Mesenchymal stem cell (in vitro differentiated cells and primary cell): Measurements from ENCODE around the gene LACRT.

Source experiments
- DNase-seq: peaks from one replicate; pipeline ENCODE4 v3.0.0-alpha.2; 2013
- H2AFZ ChIP-seq: one replicate; pipeline ENCODE4 v1.6.1; 2013; ENCODE audit warnings: low read depth, mild to moderate bottlenecking, control low read depth, inconsistent platforms, low read length, moderate library complexity
- H2AK5ac ChIP-seq: 2 replicates; pipeline ENCODE4 v1.6.1; 2013; ENCODE audit warnings: low read length, moderate library complexity, mild to moderate bottlenecking, inconsistent platforms; ENCODE audit not compliant: severe bottlenecking
- H2BK120ac ChIP-seq: one replicate; pipeline ENCODE4 v1.6.1; 2013; ENCODE audit warnings: low read depth, mild to moderate bottlenecking, inconsistent platforms, low read length, moderate library complexity
- H2BK12ac ChIP-seq, 2 experiments: one replicate each; pipeline ENCODE4 v1.6.1; 2013; ENCODE audit warnings: inconsistent platforms in 2 of 2, low read length in 2 of 2, mild to moderate bottlenecking in 2 of 2, moderate library complexity in 2 of 2, control low read depth in 1 of 2
- H2BK15ac ChIP-seq: one replicate; pipeline ENCODE4 v1.6.1; 2013; ENCODE audit warnings: mild to moderate bottlenecking, low read depth, inconsistent platforms; ENCODE audit not compliant: poor library complexity, severe bottlenecking
- H2BK5ac ChIP-seq: 2 replicates; pipeline ENCODE4 v1.6.1; 2013; ENCODE audit warnings: low read depth, mild to moderate bottlenecking, low read length, control low read depth, inconsistent platforms; ENCODE audit not compliant: poor library complexity, severe bottlenecking
- H3K14ac ChIP-seq, 2 experiments: one replicate each; pipeline ENCODE4 v1.6.1; 2013; ENCODE audit warnings: inconsistent platforms in 2 of 2, low read length in 2 of 2, control low read depth in 1 of 2, mild to moderate bottlenecking in 1 of 2, moderate library complexity in 1 of 2
- H3K18ac ChIP-seq, 2 experiments: one replicate each; pipeline ENCODE4 v1.6.1; 2013; ENCODE audit warnings: inconsistent platforms in 2 of 2, low read length in 2 of 2, control low read depth in 1 of 2, low read depth in 1 of 2, mild to moderate bottlenecking in 1 of 2
- H3K23ac ChIP-seq, 2 experiments: one replicate each; pipeline ENCODE4 v1.6.1; 2013; ENCODE audit warnings: inconsistent platforms in 2 of 2, low read length in 2 of 2, mild to moderate bottlenecking in 2 of 2, moderate library complexity in 2 of 2, control low read depth in 1 of 2
- H3K27ac ChIP-seq: 2 replicates; pipeline ENCODE4 v1.5.1; 2013; ENCODE audit warnings: mild to moderate bottlenecking, moderate library complexity, low read length, control low read depth, inconsistent platforms; ENCODE audit not compliant: poor library complexity, severe bottlenecking
- H3K27me3 ChIP-seq, 2 experiments: 2 replicates each; pipeline versions ENCODE4 v1.6.1 to v1.7.0; 2013; ENCODE audit warnings: low read length in 2 of 2, mild to moderate bottlenecking in 2 of 2, moderate library complexity in 2 of 2, control low read depth in 1 of 2, inconsistent platforms in 1 of 2; ENCODE audit not compliant: control insufficient read depth in 1 of 2, insufficient read depth in 1 of 2
- H3K36me3 ChIP-seq, 2 experiments: 2 replicates each; pipeline versions ENCODE4 v1.6.1 to v1.7.0; 2013; ENCODE audit warnings: low read length in 2 of 2, control low read depth in 1 of 2, inconsistent platforms in 1 of 2, low read depth in 1 of 2, mild to moderate bottlenecking in 1 of 2; ENCODE audit not compliant: insufficient read depth in 2 of 2, control insufficient read depth in 1 of 2
- H3K4ac ChIP-seq, 2 experiments: one replicate each; pipeline ENCODE4 v1.6.1; 2013; ENCODE audit warnings: inconsistent platforms in 2 of 2, low read length in 2 of 2, mild to moderate bottlenecking in 2 of 2, moderate library complexity in 2 of 2, control low read depth in 1 of 2, low read depth in 1 of 2
- H3K4me1 ChIP-seq: 2 replicates; pipeline ENCODE4 v1.6.1; 2013; ENCODE audit warnings: low read depth, low read length, control low read depth; ENCODE audit not compliant: control insufficient read depth, insufficient read depth
- H3K4me2 ChIP-seq: 2 replicates; pipeline ENCODE4 v1.6.1; 2013; ENCODE audit warnings: low read length, mild to moderate bottlenecking, inconsistent platforms; ENCODE audit not compliant: poor library complexity, severe bottlenecking
- H3K4me3 ChIP-seq, 2 experiments: 2 replicates each; pipeline versions ENCODE4 v1.5.1 to v1.7.0; 2013; ENCODE audit warnings: low read length in 2 of 2, mild to moderate bottlenecking in 2 of 2, control low read depth in 1 of 2, low read depth in 1 of 2; ENCODE audit not compliant: insufficient read depth in 1 of 2
- H3K79me1 ChIP-seq: replicated peaks from 2 replicates; pipeline ENCODE4 v1.6.1; 2013; ENCODE audit warnings: mild to moderate bottlenecking, control low read depth, low read length, inconsistent platforms; ENCODE audit not compliant: poor library complexity, severe bottlenecking
- H3K9ac ChIP-seq: 2 replicates; pipeline ENCODE4 v1.7.0; 2013; ENCODE audit warnings: mild to moderate bottlenecking, low read length, moderate library complexity
- H3K9me3 ChIP-seq: 2 replicates; pipeline ENCODE4 v1.7.0; 2013; ENCODE audit warnings: mild to moderate bottlenecking, low read length; ENCODE audit not compliant: control insufficient read depth
- H4K8ac ChIP-seq: one replicate; pipeline ENCODE4 v1.6.1; 2013; ENCODE audit warnings: inconsistent platforms, mild to moderate bottlenecking, low read length, moderate library complexity
- H4K91ac ChIP-seq: one replicate; pipeline ENCODE4 v1.6.1; 2013; ENCODE audit warnings: mild to moderate bottlenecking, low read length, inconsistent platforms
- WGBS: methylation state at CpG from one replicate; pipeline ENCODE4 v1.1.7; 2013; ENCODE audit warnings: mixed read lengths; 5-methylcytosine and 5-hydroxymethylcytosine counted together

LACRT gene

GRCh38 chr12:54663603-54664002 is 28.9 kb upstream of the LACRT start:
- no peak overlapping the region for H2BK12ac ChIP-seq
- DNase-seq: no peak
- H3K79me1 ChIP-seq: no peaks in the 10 kb centered on the region
- H3K4ac ChIP-seq: no peak overlapping the region
- H2AFZ ChIP-seq: no peak overlapping the region
- H3K9me3 ChIP-seq: no peaks in the 10 kb centered on the region
- no peak overlapping the region for H3K4me2 ChIP-seq
- no peak overlapping the region for H3K23ac ChIP-seq
- no peaks in the 10 kb centered on the region for H3K36me3 ChIP-seq
- H2BK5ac ChIP-seq: no peak overlapping the region
- H2AK5ac ChIP-seq: no peak overlapping the region
- no peak overlapping the region for H4K8ac ChIP-seq
- no peaks in the 10 kb centered on the region for H3K4me1 ChIP-seq
- no peak overlapping the region for H2BK15ac ChIP-seq
- H4K91ac ChIP-seq: no peak overlapping the region
- no peak overlapping the region for H3K14ac ChIP-seq
- H2BK120ac ChIP-seq: no peak overlapping the region
- no CpG with 5 or more reads among the region's 3 CpGs for WGBS
- H3K18ac ChIP-seq: no peak overlapping the region
- no peak overlapping the region for H3K27ac ChIP-seq
- H3K4me3 ChIP-seq: no peak overlapping the region
- peaks cover 3 to 16% of the 10 kb centered on the region in 2 experiments for H3K27me3 ChIP-seq
- H3K9ac ChIP-seq: no peak overlapping the region

- no peak overlapping the region for H2BK120ac ChIP-seq
- no peak overlapping the region for H4K91ac ChIP-seq
- H2AFZ ChIP-seq: no peak overlapping the region
- no peaks in the 10 kb centered on the region for H3K36me3 ChIP-seq
- H3K18ac ChIP-seq: no peak overlapping the region
- H3K27me3 ChIP-seq: peaks cover 8 to 31% of the 10 kb centered on the region in 2 experiments
- H3K79me1 ChIP-seq: no peaks in the 10 kb centered on the region
- no peak overlapping the region for H3K27ac ChIP-seq
- no peaks in the 10 kb centered on the region for H3K4me1 ChIP-seq
- 13% methylated on average over 2 of the region's 3 CpGs for WGBS
- no peak for DNase-seq
- no peak overlapping the region for H2AK5ac ChIP-seq
- no peak overlapping the region for H3K9ac ChIP-seq
- no peak overlapping the region for H2BK5ac ChIP-seq
- H3K4me3 ChIP-seq: no peak overlapping the region
- no peak overlapping the region for H3K4me2 ChIP-seq
- H3K23ac ChIP-seq: no peak overlapping the region
- no peak overlapping the region for H3K4ac ChIP-seq
- no peak overlapping the region for H2BK15ac ChIP-seq
- no peak overlapping the region for H2BK12ac ChIP-seq
- H3K14ac ChIP-seq: no peak overlapping the region
- no peaks in the 10 kb centered on the region for H3K9me3 ChIP-seq
- H4K8ac ChIP-seq: no peak overlapping the region
These were observed 27.3 kb upstream of the LACRT start for GRCh38 chr12:54662026-54662425.

GRCh38 chr12:54661048-54661447 is 26.4 kb upstream of the LACRT start:
- no peak overlapping the region for H3K18ac ChIP-seq
- no peak overlapping the region for H4K91ac ChIP-seq
- no peak overlapping the region for H2AFZ ChIP-seq
- no peak overlapping the region for H2AK5ac ChIP-seq
- H2BK120ac ChIP-seq: no peak overlapping the region
- H3K4me3 ChIP-seq: no peak overlapping the region
- no peak overlapping the region for H4K8ac ChIP-seq
- no peak overlapping the region for H3K27ac ChIP-seq
- no peak overlapping the region for H2BK15ac ChIP-seq
- H3K4me2 ChIP-seq: no peak overlapping the region
- H3K9me3 ChIP-seq: no peaks in the 10 kb centered on the region
- peaks cover 8 to 38% of the 10 kb centered on the region in 2 experiments for H3K27me3 ChIP-seq
- H3K36me3 ChIP-seq: no peaks in the 10 kb centered on the region
- H3K23ac ChIP-seq: no peak overlapping the region
- no peak overlapping the region for H2BK12ac ChIP-seq
- no peak overlapping the region for H3K9ac ChIP-seq
- no peak overlapping the region for H2BK5ac ChIP-seq
- H3K79me1 ChIP-seq: no peaks in the 10 kb centered on the region
- no peak for DNase-seq
- H3K4me1 ChIP-seq: no peaks in the 10 kb centered on the region
- no peak overlapping the region for H3K4ac ChIP-seq
- H3K14ac ChIP-seq: no peak overlapping the region
- 68% methylated on average over 2 of the region's 2 CpGs for WGBS

- no peak overlapping the region for H2BK15ac ChIP-seq
- H3K4ac ChIP-seq: no peak overlapping the region
- peaks cover 8 to 35% of the 10 kb centered on the region in 2 experiments for H3K27me3 ChIP-seq
- no peaks in the 10 kb centered on the region for H3K36me3 ChIP-seq
- no peak overlapping the region for H2BK5ac ChIP-seq
- H3K9me3 ChIP-seq: no peaks in the 10 kb centered on the region
- H4K91ac ChIP-seq: no peak overlapping the region
- H2BK120ac ChIP-seq: no peak overlapping the region
- H2BK12ac ChIP-seq: no peak overlapping the region
- no peak overlapping the region for H2AK5ac ChIP-seq
- no peaks in the 10 kb centered on the region for H3K79me1 ChIP-seq
- H3K9ac ChIP-seq: no peak overlapping the region
- no peak overlapping the region for H3K18ac ChIP-seq
- no peak overlapping the region for H3K4me3 ChIP-seq
- 89% methylated on average over 10 of the region's 10 CpGs for WGBS
- no peaks in the 10 kb centered on the region for H3K4me1 ChIP-seq
- no peak overlapping the region for H3K14ac ChIP-seq
- H3K23ac ChIP-seq: no peak overlapping the region
- H3K27ac ChIP-seq: no peak overlapping the region
- H2AFZ ChIP-seq: no peak overlapping the region
- no peak for DNase-seq
- no peak overlapping the region for H3K4me2 ChIP-seq
- no peak overlapping the region for H4K8ac ChIP-seq
These were observed 25.7 kb upstream of the LACRT start for GRCh38 chr12:54660320-54660962.
